ENCODE results near the gene GPC5. TPM values are rescaled to one million over a fixed set of nuclear protein-coding genes. Genes with fewer than 3 reads are reported as not detected.
A peak's percentile ranks its signal among the peaks of the same experiment; 100 is the strongest.

GPC5 gene
- total and polyA plus RNA-seq, 2 donors (not counting 3 experiments of a cell fraction or from before 2014, with no cell fraction given): 0.59 to 0.97 TPM

DNA sequence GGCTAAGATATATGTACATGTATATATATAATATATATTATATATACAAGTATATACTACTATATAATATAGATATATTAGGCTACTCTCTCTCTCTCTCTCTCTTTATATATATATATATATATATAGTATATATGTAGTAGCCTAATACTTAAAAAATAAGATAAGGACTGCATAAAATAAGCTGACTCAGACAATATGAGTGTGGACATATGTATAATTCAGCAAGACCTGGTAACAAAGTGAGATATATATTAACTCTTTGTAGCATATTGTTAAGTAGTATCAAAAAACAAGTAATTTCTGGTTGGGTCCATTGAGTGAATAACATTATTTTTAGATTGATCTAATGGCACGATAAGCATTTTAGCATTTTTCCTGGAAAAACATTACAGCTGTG is 509.0 kb downstream of the GPC5 start:
- Histone ChIP-seq H4K20me1 (replicated peaks; ENCODE audit: control insufficient read depth, extremely low read depth, insufficient read depth, low read length) (no peaks in the 10 kb centered on the region), H2AFZ (ENCODE audit: low read depth, low read length) (no peak overlapping the region), H3K79me2 (ENCODE audit: control insufficient read depth, insufficient read depth, low read length) (no peaks in the 10 kb centered on the region), H3K36me3 (ENCODE audit: control insufficient read depth in 2 of 2, extremely low read depth in 1 of 2, insufficient read depth in 2 of 2, low read length in 2 of 2) (no peaks in the 10 kb centered on the region), H3K9ac (replicated peaks; ENCODE audit: extremely low read depth, insufficient read depth, low read length) (no peak overlapping the region), H3K4me1 (ENCODE audit: control insufficient read depth, extremely low read depth, insufficient read depth, low read length) (peaks cover 13% of the 10 kb centered on the region), H3K9me3 (replicated peaks; ENCODE audit: control insufficient read depth, insufficient read depth, low read length) (no peaks in the 10 kb centered on the region), H3K27me3 (ENCODE audit: control insufficient read depth in 2 of 2, insufficient read depth in 2 of 2, low read length in 2 of 2) (no peaks in the 10 kb centered on the region), H3K27ac (ENCODE audit: insufficient read depth, low read depth, low read length) (no peak overlapping the region), H3K9me1 (replicated peaks; ENCODE audit: control insufficient read depth, extremely low read depth, insufficient read depth, low read length) (no peaks in the 10 kb centered on the region), H3K4me2 (ENCODE audit: insufficient read depth, low read length) (peak overlapping the region; percentile 74), H3K4me3 (replicated peaks in 1 of 3; ENCODE audit: insufficient read depth in 1 of 3, low read depth in 1 of 3, low read length in 3 of 3) (peak overlapping the region in 1 of 3 experiments; percentile 58)
- dilution Hi-C loops (cut with MboI; ENCODE audit: extremely low pct_ligation_motif_present, low sequenced_read_pairs) (no loop called here), intact Hi-C loops (cut with micrococcal nuclease) (loop anchor here (5.0 kb wide), 1 partner anchor 90 kb away; no protein-coding TSS in a partner anchor)
- DNase-seq (ENCODE audit: low read depth, low spot score): peak; percentile 40
- ChIA-PET POLR2A (interaction anchor here (1.1 kb wide), 1 partner anchor 11 kb away, joined by 3 read pairs; no protein-coding TSS in a partner anchor), CTCF (interaction anchor here (1.0 to 1.3 kb wide), 2 partner anchors 26 to 90 kb away, joined by 3 to 6 read pairs; no protein-coding TSS in a partner anchor)
- TF ChIP-seq, protein P1, sequence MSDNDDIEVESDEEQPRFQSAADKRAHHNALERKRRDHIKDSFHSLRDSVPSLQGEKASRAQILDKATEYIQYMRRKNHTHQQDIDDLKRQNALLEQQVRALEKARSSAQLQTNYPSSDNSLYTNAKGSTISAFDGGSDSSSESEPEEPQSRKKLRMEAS (IDR thresholded peaks at IDR 0.05; ENCODE audit: insufficient read depth, insufficient read length): no peak
- no peak for TF ChIP-seq JUN (IDR thresholded peaks at IDR 0.05; ENCODE audit: borderline replicate concordance, insufficient read depth, insufficient read length, low read depth)
- TF ChIP-seq MYC (IDR thresholded peaks at IDR 0.05; ENCODE audit: low read depth, low read length): no peak
- TF ChIP-seq FOS (IDR thresholded peaks at IDR 0.05; ENCODE audit: borderline replicate concordance, insufficient read depth, low read length): no peak
- TF ChIP-seq POLR2A (IDR thresholded peaks at IDR 0.05; ENCODE audit: low read depth, low read length): no peak
- no peak for TF ChIP-seq EZH2 (IDR thresholded peaks at IDR 0.05; ENCODE audit: borderline replicate concordance, low read depth, low read length, severe bottlenecking)
- TF ChIP-seq GATA2 (IDR thresholded peaks at IDR 0.05; ENCODE audit: insufficient read depth, insufficient read length, low read depth, low read length): no peak
- TF ChIP-seq, protein P2, sequence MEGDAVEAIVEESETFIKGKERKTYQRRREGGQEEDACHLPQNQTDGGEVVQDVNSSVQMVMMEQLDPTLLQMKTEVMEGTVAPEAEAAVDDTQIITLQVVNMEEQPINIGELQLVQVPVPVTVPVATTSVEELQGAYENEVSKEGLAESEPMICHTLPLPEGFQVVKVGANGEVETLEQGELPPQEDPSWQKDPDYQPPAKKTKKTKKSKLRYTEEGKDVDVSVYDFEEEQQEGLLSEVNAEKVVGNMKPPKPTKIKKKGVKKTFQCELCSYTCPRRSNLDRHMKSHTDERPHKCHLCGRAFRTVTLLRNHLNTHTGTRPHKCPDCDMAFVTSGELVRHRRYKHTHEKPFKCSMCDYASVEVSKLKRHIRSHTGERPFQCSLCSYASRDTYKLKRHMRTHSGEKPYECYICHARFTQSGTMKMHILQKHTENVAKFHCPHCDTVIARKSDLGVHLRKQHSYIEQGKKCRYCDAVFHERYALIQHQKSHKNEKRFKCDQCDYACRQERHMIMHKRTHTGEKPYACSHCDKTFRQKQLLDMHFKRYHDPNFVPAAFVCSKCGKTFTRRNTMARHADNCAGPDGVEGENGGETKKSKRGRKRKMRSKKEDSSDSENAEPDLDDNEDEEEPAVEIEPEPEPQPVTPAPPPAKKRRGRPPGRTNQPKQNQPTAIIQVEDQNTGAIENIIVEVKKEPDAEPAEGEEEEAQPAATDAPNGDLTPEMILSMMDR (IDR thresholded peaks at IDR 0.05; ENCODE audit: extremely low read depth in 1 of 2, insufficient read depth in 1 of 2, low read depth in 1 of 2, low read length in 2 of 2): no peak
- no peak for TF ChIP-seq POLR2AphosphoS5 (IDR thresholded peaks at IDR 0.05; ENCODE audit: insufficient read depth, low read depth, low read length)
- BruUV-seq (replicated peaks): no TSS peak
- FAIRE-seq: peak; percentile 67

Measured in endothelial cell of umbilical vein (primary cell).